Measurements from ENCODE around the gene NMRK1. TPM values are rescaled to one million over a fixed set of nuclear protein-coding genes. Genes with fewer than 3 reads are reported as not detected.

NMRK1 gene
- total RNA-seq, 3 donors from 2014 or later: 14.0 to 27.2 (median 19.0) TPM

DNA sequence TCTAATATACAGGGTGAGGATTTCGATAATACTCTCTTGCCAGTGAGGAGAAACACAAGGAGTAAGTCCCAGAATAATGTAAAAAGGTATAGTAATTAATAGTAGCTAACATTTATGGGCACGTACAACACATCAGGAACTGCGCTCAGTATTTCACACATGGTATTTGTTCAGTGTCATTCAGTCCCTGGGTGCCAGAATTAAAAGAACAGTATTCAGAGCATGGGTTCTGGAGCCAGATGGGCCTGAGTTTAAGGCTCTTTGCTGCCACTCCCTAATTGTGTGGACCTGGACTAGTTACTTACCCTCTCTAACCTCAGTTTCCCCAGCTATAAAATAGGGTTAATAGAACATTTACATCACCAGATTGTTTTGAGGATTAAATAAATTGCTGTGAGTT lies 16.7 kb upstream of the NMRK1 start:
- H3K4me1 ChIP-seq (ENCODE audit: low read depth): peaks cover 5% of the 10 kb centered on the region
- TF ChIP-seq, protein P1, sequence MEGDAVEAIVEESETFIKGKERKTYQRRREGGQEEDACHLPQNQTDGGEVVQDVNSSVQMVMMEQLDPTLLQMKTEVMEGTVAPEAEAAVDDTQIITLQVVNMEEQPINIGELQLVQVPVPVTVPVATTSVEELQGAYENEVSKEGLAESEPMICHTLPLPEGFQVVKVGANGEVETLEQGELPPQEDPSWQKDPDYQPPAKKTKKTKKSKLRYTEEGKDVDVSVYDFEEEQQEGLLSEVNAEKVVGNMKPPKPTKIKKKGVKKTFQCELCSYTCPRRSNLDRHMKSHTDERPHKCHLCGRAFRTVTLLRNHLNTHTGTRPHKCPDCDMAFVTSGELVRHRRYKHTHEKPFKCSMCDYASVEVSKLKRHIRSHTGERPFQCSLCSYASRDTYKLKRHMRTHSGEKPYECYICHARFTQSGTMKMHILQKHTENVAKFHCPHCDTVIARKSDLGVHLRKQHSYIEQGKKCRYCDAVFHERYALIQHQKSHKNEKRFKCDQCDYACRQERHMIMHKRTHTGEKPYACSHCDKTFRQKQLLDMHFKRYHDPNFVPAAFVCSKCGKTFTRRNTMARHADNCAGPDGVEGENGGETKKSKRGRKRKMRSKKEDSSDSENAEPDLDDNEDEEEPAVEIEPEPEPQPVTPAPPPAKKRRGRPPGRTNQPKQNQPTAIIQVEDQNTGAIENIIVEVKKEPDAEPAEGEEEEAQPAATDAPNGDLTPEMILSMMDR (IDR thresholded peaks at IDR 0.05): no peak
- H3K9me3 ChIP-seq: no peaks in the 10 kb centered on the region
- H3K36me3 ChIP-seq (ENCODE audit: low read depth): no peaks in the 10 kb centered on the region
- DNase-seq (no peak), ATAC-seq (no peak)
- intact Hi-C loops (cut with DNase I, micrococcal nuclease): no loop called here
- H3K4me3 ChIP-seq: no peak overlapping the region

DNA sequence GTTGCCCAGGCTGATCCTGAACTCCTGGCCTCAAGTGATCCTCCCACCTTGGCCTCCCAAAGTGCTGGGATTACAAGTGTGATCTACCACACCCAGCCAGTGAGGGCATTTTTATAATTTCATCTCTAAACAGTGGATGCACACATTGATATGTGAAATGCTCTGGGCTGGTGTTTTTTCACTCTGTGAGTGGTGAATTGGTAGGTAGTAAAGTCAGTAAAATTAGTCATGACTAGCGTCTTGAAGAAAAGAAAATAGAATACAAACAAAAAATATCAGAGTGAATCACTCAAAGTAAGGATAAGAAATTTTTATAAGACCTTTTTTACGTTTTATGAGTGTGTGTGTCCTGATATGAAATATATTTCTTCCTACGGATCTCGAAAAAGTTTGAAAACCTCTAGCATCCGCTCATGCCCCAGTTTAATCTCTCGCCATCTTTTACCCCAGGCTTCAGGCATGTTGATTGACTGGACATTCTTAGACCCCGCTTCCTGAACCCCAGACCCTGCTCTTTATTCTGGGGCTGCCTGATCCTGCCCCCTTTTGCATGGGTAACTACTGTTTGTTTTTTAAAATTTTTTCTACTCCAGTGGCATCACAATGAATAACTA lies 14.3 kb upstream of the NMRK1 start:
- ATAC-seq (no peak), DNase-seq (no peak)
- no peaks in the 10 kb centered on the region for H3K4me1 ChIP-seq (ENCODE audit: low read depth)
- no peak overlapping the region for H3K4me3 ChIP-seq
- H3K9me3 ChIP-seq: no peaks in the 10 kb centered on the region
- intact Hi-C loops (cut with DNase I, micrococcal nuclease): no loop called here
- TF ChIP-seq, protein P1 (IDR thresholded peaks at IDR 0.05): no peak
- no peaks in the 10 kb centered on the region for H3K36me3 ChIP-seq (ENCODE audit: low read depth)

DNA sequence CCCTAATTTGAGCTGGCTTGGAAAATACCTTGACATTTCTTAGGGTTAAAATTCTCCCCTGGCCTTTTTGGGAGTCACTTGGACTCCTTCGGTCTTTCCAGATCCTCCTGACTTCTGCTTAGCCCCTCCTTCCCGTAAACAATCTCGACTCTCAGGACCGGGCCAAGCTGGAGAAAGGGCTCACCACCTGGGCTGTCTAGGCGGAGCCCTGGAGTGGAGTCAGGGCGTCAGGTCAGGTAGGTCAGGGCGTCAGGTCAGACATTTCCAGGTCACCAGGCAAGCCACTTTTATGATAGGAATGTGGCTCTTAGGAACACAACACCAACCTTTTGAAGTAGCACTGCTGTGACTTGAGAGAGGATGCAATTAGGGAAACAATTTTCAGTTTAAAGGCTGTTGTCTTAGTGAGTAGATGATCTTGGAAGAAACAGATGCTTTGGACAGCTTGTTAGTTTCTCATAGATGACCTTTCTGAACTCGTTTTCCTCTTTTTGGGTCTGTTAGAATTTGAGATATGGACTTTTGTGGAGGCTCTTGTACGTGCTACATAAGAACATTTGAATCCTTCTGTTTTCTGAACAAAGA lies 13.1 kb upstream of the NMRK1 start:
- intact Hi-C loops (cut with DNase I, micrococcal nuclease): no loop called here
- DNase-seq (no peak), ATAC-seq (peak; percentile 21)
- Histone ChIP-seq H3K4me1 (ENCODE audit: low read depth) (no peaks in the 10 kb centered on the region), H3K9me3 (no peaks in the 10 kb centered on the region), H3K36me3 (ENCODE audit: low read depth) (no peaks in the 10 kb centered on the region), H3K4me3 (no peak overlapping the region)
- TF ChIP-seq, protein P1 (IDR thresholded peaks at IDR 0.05): no peak

DNA sequence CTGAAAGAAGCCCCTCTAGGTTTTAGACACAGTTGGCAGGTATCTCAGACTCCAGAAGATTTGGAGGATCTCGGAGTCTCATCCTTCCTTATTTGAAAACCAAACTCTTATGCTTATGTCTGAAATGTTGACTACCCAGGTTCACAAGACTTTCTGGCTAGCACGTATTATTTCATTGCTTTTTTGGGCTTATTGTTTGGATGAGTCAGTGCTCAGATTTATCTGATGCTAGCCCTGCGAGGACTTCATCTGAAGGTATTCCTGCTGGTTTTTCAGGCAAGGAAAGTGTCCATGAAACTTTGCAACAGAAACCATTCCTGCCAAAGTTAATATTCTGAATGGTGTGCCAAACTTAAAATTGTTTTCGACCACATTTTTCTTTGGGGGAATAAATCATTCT lies 8.8 kb upstream of the NMRK1 start:
- intact Hi-C loops (cut with DNase I, micrococcal nuclease): no loop called here
- no peaks in the 10 kb centered on the region for H3K9me3 ChIP-seq
- TF ChIP-seq, protein P1 (IDR thresholded peaks at IDR 0.05): no peak
- ATAC-seq: no peak
- H3K4me1 ChIP-seq (ENCODE audit: low read depth): peaks cover 9% of the 10 kb centered on the region
- DNase-seq: no peak
- no peak overlapping the region for H3K4me3 ChIP-seq
- H3K36me3 ChIP-seq (ENCODE audit: low read depth): no peaks in the 10 kb centered on the region

DNA sequence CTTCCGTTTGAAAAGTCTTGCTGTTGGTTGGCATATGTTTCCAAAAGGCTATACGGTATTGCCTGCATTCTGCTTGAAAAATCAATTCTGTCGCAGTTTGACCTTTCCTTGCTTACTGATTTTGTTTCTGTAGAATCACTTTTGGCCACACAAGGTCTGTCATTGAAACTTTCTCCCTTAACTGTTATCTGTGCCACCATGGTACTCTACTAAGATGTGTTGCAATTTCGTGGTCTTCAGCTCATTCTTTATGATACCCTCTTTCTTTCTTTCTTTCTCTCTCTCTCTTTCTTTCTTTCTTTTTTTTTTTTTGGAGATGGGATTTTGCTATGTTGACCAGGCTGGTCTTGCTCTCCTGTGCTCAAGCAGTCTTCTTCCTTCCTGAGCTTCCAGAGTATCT lies 4.8 kb upstream of the NMRK1 start:
- TF ChIP-seq, protein P1 (IDR thresholded peaks at IDR 0.05): no peak

More for the DNA sequence above, 4.8 kb upstream of the NMRK1 start:
- Histone ChIP-seq H3K9me3 (no peaks in the 10 kb centered on the region), H3K4me3 (no peak overlapping the region), H3K36me3 (ENCODE audit: low read depth) (no peaks in the 10 kb centered on the region), H3K4me1 (ENCODE audit: low read depth) (peaks cover 26% of the 10 kb centered on the region)
- intact Hi-C loops (cut with DNase I, micrococcal nuclease): no loop called here
- ATAC-seq (no peak), DNase-seq (no peak)
